MV-4-11 (cell line): ENCODE results near the gene TPRN.
"Not testable (repeated sequence)": the region's sequence is repeated elsewhere in the genome, so short reads cannot be mapped to it uniquely, and the experiment has no call there.

Experiments used
- DNase-seq: peaks from one replicate; lab custom pipeline; 2025; lab: John Stamatoyannopoulos, UW

The TPRN gene

GRCh38 chr9:137200311-137201204 lies at the start of gene TPRN:
Gene TPRN (minus strand): TSS chr9:137200741. CDS start chr9:137200711, 30 bp downstream.
- peak; percentile 99 for DNase-seq

- DNase-seq, result no peak
These were observed 47.3 kb upstream of the TPRN start for GRCh38 chr9:137247916-137248175.

- DNase-seq, result no peak
These were observed 46.8 kb upstream of the TPRN start for GRCh38 chr9:137247135-137247915.

GRCh38 chr9:137245450-137246421 lies 45.2 kb upstream of the TPRN start:
- DNase-seq, result no peak

- no peak for DNase-seq
These were observed 44.2 kb upstream of the TPRN start for GRCh38 chr9:137244486-137245449.

GRCh38 chr9:137243626-137244485 lies 43.3 kb upstream of the TPRN start:
- no peak for DNase-seq

- DNase-seq, result not testable (repeated sequence)
These were observed 42.7 kb upstream of the TPRN start for GRCh38 chr9:137243266-137243625.

- no peak for DNase-seq
These were observed 42.0 kb upstream of the TPRN start for GRCh38 chr9:137242269-137243203.

GRCh38 chr9:137241490-137242268 lies 41.1 kb upstream of the TPRN start:
- peak; percentile 38 for DNase-seq

GRCh38 chr9:137240841-137241489 lies 40.4 kb upstream of the TPRN start, which contains the start of gene TUBB4B:
Gene TUBB4B (plus strand): TSS chr9:137241287. CDS start chr9:137241361, 74 bp downstream.
- DNase-seq, result peak; percentile 100

- peak; percentile 79 for DNase-seq
These were observed 39.8 kb upstream of the TPRN start for GRCh38 chr9:137240318-137240840.

- DNase-seq, result not testable (repeated sequence)
These were observed 39.1 kb upstream of the TPRN start for GRCh38 chr9:137239541-137240200.

- DNase-seq, result no peak
These were observed 37.5 kb upstream of the TPRN start for GRCh38 chr9:137237759-137238726.

- DNase-seq, result no peak
These were observed 36.4 kb upstream of the TPRN start for GRCh38 chr9:137236936-137237421.
